GM18526 (cell line): ENCODE measurements around the gene CFAP43.

Experiments
- POLR2A ChIP-seq: IDR thresholded peaks from 3 replicates; pipeline ENCODE4 v1.6.1; 2011; ENCODE audit not compliant: insufficient read length; ENCODE audit errors: extremely low read depth

CFAP43 gene

GRCh38 chr10:104199567-104199966 is 32.6 kb downstream of the CFAP43 start:
- no peak for TF ChIP-seq POLR2A

GRCh38 chr10:104197364-104197763 is 34.8 kb downstream of the CFAP43 start:
- no peak for TF ChIP-seq POLR2A

GRCh38 chr10:104195706-104196105 is 36.5 kb downstream of the CFAP43 start:
- TF ChIP-seq POLR2A = no peak

GRCh38 chr10:104193787-104194186 is 38.4 kb downstream of the CFAP43 start:
- TF ChIP-seq POLR2A = no peak

- TF ChIP-seq POLR2A = no peak
These were observed 41.5 kb downstream of the CFAP43 start for GRCh38 chr10:104190695-104191094.

- no peak for TF ChIP-seq POLR2A
These were observed 48.5 kb downstream of the CFAP43 start for GRCh38 chr10:104183682-104184081.

- TF ChIP-seq POLR2A = no peak
These were observed 61.4 kb downstream of the CFAP43 start for GRCh38 chr10:104170610-104171254.

- TF ChIP-seq POLR2A = no peak
These were observed 76.6 kb downstream of the CFAP43 start for GRCh38 chr10:104155591-104155990.

GRCh38 chr10:104151737-104152136 is 80.4 kb downstream of the CFAP43 start:
- TF ChIP-seq POLR2A = no peak

- TF ChIP-seq POLR2A = no peak
These were observed 82.0 kb downstream of the CFAP43 start for GRCh38 chr10:104150139-104150538.

- no peak for TF ChIP-seq POLR2A
These were observed 85.3 kb downstream of the CFAP43 start for GRCh38 chr10:104146882-104147281.

- no peak for TF ChIP-seq POLR2A
These were observed 87.2 kb downstream of the CFAP43 start for GRCh38 chr10:104144931-104145330.

GRCh38 chr10:104143829-104144228 is 88.3 kb downstream of the CFAP43 start:
- no peak for TF ChIP-seq POLR2A

- no peak for TF ChIP-seq POLR2A
These were observed 90.1 kb downstream of the CFAP43 start for GRCh38 chr10:104142081-104142480.

- TF ChIP-seq POLR2A = no peak
These were observed 92.9 kb downstream of the CFAP43 start for GRCh38 chr10:104139221-104139620.

- TF ChIP-seq POLR2A = no peak
These were observed 94.0 kb downstream of the CFAP43 start for GRCh38 chr10:104138131-104138530.

GRCh38 chr10:104130041-104130440 is 102.1 kb downstream of the CFAP43 start:
- no peak for TF ChIP-seq POLR2A
